Measurements from ENCODE around the gene IL22.

GRCh38 chr12:68247785-68248184 lies 5.6 kb downstream of the IL22 start:
- no peak for TF ChIP-seq CTCF (IDR thresholded peaks at IDR 0.05)
- no peak for TF ChIP-seq EZH2 (IDR thresholded peaks at IDR 0.05; ENCODE audit: borderline replicate concordance, insufficient read depth, low read depth, low read length, poor library complexity, severe bottlenecking)
